K562 (cell line): ENCODE data around the gene TOR1AIP1. TPM values are rescaled to one million over a fixed set of nuclear protein-coding genes. Genes with fewer than 3 reads are reported as not detected.

Experiments used
- ATAC-seq: fragments of 200-7000 bp; cut with Tn5 transposase; 3 replicates; pipeline ENCODE4 v1.9.1; 2020; ENCODE audit warnings: moderate library complexity
- BruUV-seq: library from RNA; stranded (reverse); fragments of 400-500 nt; replicated peaks from 2 replicates; lab custom pipeline; 2021; lab: Mats Ljungman, UMichigan
- CTCF ChIA-PET: fragments of 300-600 bp; formaldehyde crosslinking; extraction: SDS; loops from one replicate; lab custom pipeline; 2021; ENCODE audit warnings: low intra/inter-chr PET ratio; lab: Yijun Ruan, JAX
- POLR2A ChIA-PET: fragments of 300-600, 350-650 bp; sonication (Branson Sonifier 250); formaldehyde crosslinking; extraction: SDS; loops from one replicate; lab custom pipeline; 2021; ENCODE audit warnings: antibody characterized with exemption, inconsistent platforms; lab: Yijun Ruan, JAX
- DNase-seq, 4 experiments: peaks; one replicate each; pipeline versions ENCODE4 v3.0.0 to v3.0.0-alpha.2; 2011 to 2018; ENCODE audit warnings: low spot score in 3 of 4, mixed read lengths in 3 of 4; ENCODE audit errors: extremely low read depth in 1 of 4
- FAIRE-seq: peaks from 2 replicates; lab custom pipeline; 2011; peaks lifted over from hg19 to GRCh38; lab: Jason Lieb, UNC
- H2AFZ ChIP-seq: 2 replicates; pipeline ENCODE4 v1.6.0; 2011; ENCODE audit warnings: low read depth, low read length, control low read depth, inconsistent platforms
- H3K27ac ChIP-seq: fragments of 200-600 bp; 3 replicates; pipeline ENCODE4 v1.8.0; 2011; ENCODE audit warnings: low read depth, mild to moderate bottlenecking, control low read depth, inconsistent platforms, low read length, moderate library complexity, mixed read lengths; ENCODE audit errors: extremely low read depth
- H3K27me3 ChIP-seq, 2 experiments: fragments of 300-600 bp in 1 of 2; 2 replicates in 1 of 2; 3 replicates in 1 of 2; pipeline versions ENCODE4 v1.6.0 to v1.8.0; 2011; ENCODE audit warnings: inconsistent platforms in 2 of 2, low read length in 2 of 2, mild to moderate bottlenecking in 1 of 2, mixed read lengths in 1 of 2, moderate library complexity in 1 of 2; ENCODE audit not compliant: control insufficient read depth in 2 of 2, insufficient read depth in 2 of 2
- H3K36me3 ChIP-seq: fragments of 300-600 bp; 3 replicates; pipeline ENCODE4 v1.8.0; 2011; ENCODE audit warnings: mild to moderate bottlenecking, low read length, inconsistent platforms; ENCODE audit not compliant: control insufficient read depth, insufficient read depth
- H3K4me1 ChIP-seq, 2 experiments: fragments of 200-600 bp in 1 of 2; replicated peaks in 1 of 2; 2 replicates in 1 of 2; 3 replicates in 1 of 2; pipeline versions ENCODE4 v1.5.1 to v1.8.0; 2011; ENCODE audit warnings: inconsistent platforms in 2 of 2, low read length in 2 of 2, mild to moderate bottlenecking in 1 of 2, mixed read lengths in 1 of 2, moderate library complexity in 1 of 2; ENCODE audit not compliant: control insufficient read depth in 2 of 2, insufficient read depth in 2 of 2
- H3K4me2 ChIP-seq: 2 replicates; pipeline ENCODE4 v1.6.1; 2011; ENCODE audit warnings: low read length, control low read depth, inconsistent platforms, mixed read lengths; ENCODE audit not compliant: insufficient read depth
- H3K4me3 ChIP-seq: fragments of 200-600 bp; sonication (generic), shearing (Covaris generic); 2 replicates; pipeline ENCODE4 v1.5.1; 2016; ENCODE audit warnings: control low read depth, inconsistent platforms
- H3K79me2 ChIP-seq: fragments of 200-600 bp; 3 replicates; pipeline ENCODE4 v1.8.0; 2011; ENCODE audit warnings: low read length, inconsistent platforms; ENCODE audit not compliant: control insufficient read depth, insufficient read depth
- H3K9ac ChIP-seq, 2 experiments: 2 replicates each; pipeline versions ENCODE4 v1.6.0 to v1.6.1; 2011; ENCODE audit warnings: low read depth in 2 of 2, low read length in 2 of 2, control low read depth in 1 of 2, inconsistent platforms in 1 of 2, mild to moderate bottlenecking in 1 of 2, mixed read lengths in 1 of 2; ENCODE audit not compliant: insufficient read depth in 1 of 2
- H3K9me1 ChIP-seq: one replicate; pipeline ENCODE4 v1.6.0; 2011; ENCODE audit warnings: inconsistent platforms, mild to moderate bottlenecking, low read length, moderate library complexity; ENCODE audit not compliant: control insufficient read depth, insufficient read depth
- H3K9me3 ChIP-seq: replicated peaks from 2 replicates; pipeline ENCODE4 v1.5.1; 2011; ENCODE audit warnings: low read depth, low read length, inconsistent platforms; ENCODE audit not compliant: control insufficient read depth, insufficient read depth
- H4K20me1 ChIP-seq: replicated peaks from 2 replicates; pipeline ENCODE4 v1.6.1; 2011; ENCODE audit warnings: low read length, inconsistent platforms, mixed read lengths; ENCODE audit not compliant: control insufficient read depth, insufficient read depth
- MAX ChIP-seq: sonication (generic); formaldehyde crosslinking; IDR thresholded peaks from 2 replicates; pipeline ENCODE4 v1.9.0; 2022; ENCODE audit warnings: mild to moderate bottlenecking, missing genetic modification reagents
- ZNF318 ChIP-seq, 2 experiments: fragments of 450-650 bp; IDR thresholded peaks; 2 replicates each; pipeline ENCODE4 v1.6.1; 2016; ENCODE audit warnings: mild to moderate bottlenecking in 2 of 2, borderline replicate concordance in 1 of 2, low read depth in 1 of 2, moderate library complexity in 1 of 2
- ZNF764 ChIP-seq: fragments of 250-450 bp; sonication (Bioruptor Pico); IDR thresholded peaks from 2 replicates; pipeline ENCODE4 v1.4.0; 2020; ENCODE audit warnings: low read depth, mild to moderate bottlenecking, moderate library complexity
- ZZZ3 ChIP-seq: fragments of 450-650 bp; IDR thresholded peaks from 2 replicates; pipeline ENCODE4 v1.6.1; 2016; ENCODE audit warnings: antibody characterized with exemption, mild to moderate bottlenecking, moderate library complexity
- WGBS: fragments of 100-300 bp; shearing (Covaris generic); methylation state at CpG from one replicate; pipeline ENCODE4 v1.1.6; 2016; ENCODE audit warnings: low coverage, mixed read lengths; ENCODE audit not compliant: insufficient coverage; ENCODE audit errors: missing lambda C conversion rate; 5-methylcytosine and 5-hydroxymethylcytosine counted together
- in situ Hi-C: fragments of 300-500 bp; cut with MboI; formaldehyde crosslinking; loops from 4 replicates; pipeline ENCODE4 v1.15.0; 2018; ENCODE audit warnings: inconsistent platforms, mixed read lengths
- intact Hi-C: fragments of 100-400 bp; cut with micrococcal nuclease; formaldehyde crosslinking; loops from 2 replicates; pipeline ENCODE4 v1.14.2; 2022
- polyA plus RNA-seq, 8 experiments: library from polyadenylated mRNA; depleted of rRNA in 4 of 8; stranded (reverse) in 5 of 8; unstranded in 3 of 8; fragments of >200 nt; fragmentation: Nextera tagmentation in 2 of 8; fragmentation: Illumina TruSeq in 1 of 8; extraction: Ambion mirVana in 2 of 8; extraction: Trizol in 1 of 8; gene quantifications; 2 replicates each; pipeline versions ENCODE4 v1.2.1 to v1.2.3, GENCODE V29; 2011 to 2014; ENCODE audit warnings: inconsistent platforms in 1 of 8, missing spikeins in 1 of 8
- total RNA-seq, 7 experiments: library from RNA; depleted of rRNA in 6 of 7; stranded (reverse); fragments of >200 nt in 6 of 7; fragmentation: Illumina TruSeq in 2 of 7; extraction: Trizol in 2 of 7; gene quantifications; 2 replicates each; pipeline versions ENCODE4 v1.2.1 to v1.2.3, GENCODE V29; 2011 to 2021; ENCODE audit warnings: low replicate concordance in 1 of 7

Gene TOR1AIP1
- total and polyA plus RNA-seq, 9 of the 15 experiments (the other 6 are each of a cell fraction or from before 2014, with no cell fraction given) = 18.1 to 46.9 (median 35.5) TPM

- peaks cover 74% of the 10 kb centered on the region; the same call in 2 of the 3 replicates for H3K36me3 ChIP-seq
Measured at GRCh38 chr1:179888071-179888470, 6.0 kb downstream of the TOR1AIP1 start.

More at GRCh38 chr1:179888071-179888470, 6.0 kb downstream of the TOR1AIP1 start:
- Histone ChIP-seq H3K79me2 (peaks cover 26% of the 10 kb centered on the region), H3K27ac (no peak overlapping the region), H3K9me1 (no peaks in the 10 kb centered on the region), H3K4me2 (no peak overlapping the region), H3K9ac (no peak overlapping the region), H4K20me1 (no peaks in the 10 kb centered on the region), H3K27me3 (no peaks in the 10 kb centered on the region), H3K4me1 (peaks cover under 1 to 3% of the 10 kb centered on the region in 2 experiments; a peak in 2 of 5 replicates), H2AFZ (no peak overlapping the region), H3K9me3 (no peaks in the 10 kb centered on the region), H3K4me3 (no peak overlapping the region)
- BruUV-seq = no TSS peak
- ChIA-PET CTCF (no interaction called here), POLR2A (interaction anchor here (1.2 to 1.4 kb wide), 2 partner anchors 13 to 16 kb away, joined by 3 to 4 read pairs; no protein-coding TSS in a partner anchor)
- 89% methylated on average over 2 of the region's 2 CpGs for WGBS
- in situ Hi-C loops (no loop called here), intact Hi-C loops (loop anchor here (10.0 kb wide), 1 partner anchor 167 kb away; no protein-coding TSS in a partner anchor)
- ATAC-seq (no peak), FAIRE-seq (no peak), DNase-seq (no peak)
- TF ChIP-seq ZZZ3 = no peak
- TF ChIP-seq MAX (CRISPR knock-in tag) = no peak
- no peak for TF ChIP-seq ZNF764 (CRISPR knock-in tag)
- no peak for TF ChIP-seq ZNF318 (IDR thresholded peaks at IDR 0.05; ENCODE audit: borderline replicate concordance in 1 of 2, low read depth in 1 of 2)
